GM13977 (cell line): ENCODE measurements around the gene CCDC61.

ENCODE experiments used
- DNase-seq: peaks from one replicate; pipeline ENCODE4 v3.0.0; 2012; ENCODE audit warnings: low spot score
- CTCF ChIP-seq: IDR thresholded peaks from 2 replicates; pipeline ENCODE4 v1.5.1; 2012; ENCODE audit warnings: mild to moderate bottlenecking, control low read depth; ENCODE audit not compliant: insufficient read depth; ENCODE audit errors: extremely low read depth, missing control alignments
- in situ Hi-C: fragments of 300-500 bp; cut with MboI; formaldehyde crosslinking; loops from one replicate; pipeline ENCODE4 v1.12.0; 2022; ENCODE audit warnings: low sequenced_read_pairs, low pct_unique_long_range_greater_than_20kb, mixed read lengths, inconsistent platforms; ENCODE audit not compliant: unreplicated experiment

Gene CCDC61

GRCh38 chr19:45967246-45967645 is 28.0 kb upstream of the CCDC61 start:
- no peak for DNase-seq
- in situ Hi-C loops: no loop called here
- TF ChIP-seq CTCF: no peak

- in situ Hi-C loops: no loop called here
- no peak for TF ChIP-seq CTCF
- DNase-seq: no peak
These were observed 26.6 kb upstream of the CCDC61 start for GRCh38 chr19:45968626-45969025.

GRCh38 chr19:45969676-45970075 is 25.6 kb upstream of the CCDC61 start:
- no peak for DNase-seq
- no peak for TF ChIP-seq CTCF
- in situ Hi-C loops: no loop called here

DNA sequence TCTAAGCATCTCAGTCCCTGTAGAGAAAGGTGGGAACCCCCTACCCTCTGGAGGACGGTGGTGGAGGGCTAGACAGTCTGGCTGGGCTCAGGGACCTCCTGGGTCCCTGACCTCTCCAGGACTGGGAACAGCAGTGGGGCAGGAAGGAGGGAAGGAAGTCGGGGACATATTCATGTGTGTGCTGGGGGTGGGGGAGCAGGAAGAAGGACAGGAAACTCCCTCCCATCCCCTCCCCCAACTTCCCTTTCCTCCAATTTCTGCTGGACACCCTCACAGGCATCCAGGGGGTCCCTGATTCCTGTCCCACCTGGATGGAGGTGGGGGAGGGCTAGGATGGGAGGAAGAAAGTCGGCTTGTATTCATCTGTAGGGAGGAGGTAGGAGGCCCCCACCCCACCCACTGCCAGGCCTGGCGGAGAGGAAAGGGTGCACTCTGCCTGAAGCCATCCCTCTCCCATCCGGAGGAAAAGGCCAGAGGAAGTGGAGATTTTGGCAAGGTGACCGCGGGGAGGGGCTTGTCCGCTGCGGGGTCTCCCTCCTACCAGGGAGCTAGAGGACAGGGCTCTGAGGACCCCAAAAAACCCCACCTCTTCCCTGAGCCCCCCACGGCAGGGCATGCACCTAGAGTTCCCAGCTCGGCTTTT is 23.9 kb upstream of the CCDC61 start:
- no peak for DNase-seq
- in situ Hi-C loops: no loop called here
- TF ChIP-seq CTCF: no peak

- in situ Hi-C loops: no loop called here
- DNase-seq: no peak
- no peak for TF ChIP-seq CTCF
These were observed 23.0 kb upstream of the CCDC61 start for GRCh38 chr19:45972081-45972946.

DNA sequence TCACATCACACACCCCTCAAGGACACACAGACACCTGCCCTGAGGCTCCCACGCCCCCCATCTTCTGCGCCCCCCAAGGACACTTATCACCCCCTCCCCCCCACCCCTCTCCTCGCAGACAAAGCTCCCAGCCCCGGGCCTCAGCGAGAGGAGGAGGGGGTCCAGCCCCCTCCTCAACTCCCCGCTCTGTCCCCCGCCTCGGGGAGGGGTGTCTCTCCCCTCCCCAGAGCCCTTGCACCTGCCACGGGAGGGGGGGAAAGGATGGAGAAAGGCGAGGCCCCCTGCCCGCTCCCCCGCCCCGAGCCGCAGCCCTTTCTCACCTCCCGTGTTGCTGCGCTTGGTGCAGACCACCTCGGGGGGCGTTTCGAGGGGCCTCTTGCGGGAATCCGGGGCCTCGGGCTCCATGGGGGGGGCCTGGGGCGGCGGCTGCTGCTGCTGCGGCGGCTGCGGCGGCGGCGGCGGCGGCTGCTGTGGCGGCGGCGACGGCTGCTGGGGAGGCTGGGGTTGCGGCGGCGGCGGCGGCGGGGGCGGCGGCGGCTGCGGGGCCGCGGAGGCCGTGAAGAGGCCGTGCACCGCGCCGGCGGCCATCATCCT is 22.2 kb upstream of the CCDC61 start:
- DNase-seq: no peak
- TF ChIP-seq CTCF: no peak
- in situ Hi-C loops: no loop called here
